Natural killer cell (primary cell): ENCODE measurements around the gene NFKBIB. TPM values are rescaled to one million over a fixed set of nuclear protein-coding genes. Genes with fewer than 3 reads are reported as not detected.

Experiments used
- ATAC-seq, 3 donors: fragments of 150-1000 bp in 2 of 3; fragments of 200-7000 bp in 1 of 3; cut with Tn5 transposase; 1 replicate in 1 of 3; 2 replicates in 2 of 3; pipeline ENCODE4 v1.10.0; 2021; ENCODE audit warnings: mild to moderate bottlenecking in 2 of 3, moderate library complexity in 2 of 3
- DNase-seq, 2 donors: peaks; one replicate each; pipeline versions ENCODE4 v3.0.0 to v3.0.0-alpha.2; 2013 to 2021; ENCODE audit warnings: mixed read lengths in 1 of 2
- H3K27ac ChIP-seq: one replicate; pipeline ENCODE4 v1.5.1; 2013; ENCODE audit warnings: mild to moderate bottlenecking, low read length
- H3K27me3 ChIP-seq: one replicate; pipeline ENCODE4 v1.6.1; 2013; ENCODE audit warnings: low read length; ENCODE audit not compliant: control insufficient read depth, insufficient read depth
- H3K36me3 ChIP-seq: one replicate; pipeline ENCODE4 v1.6.1; 2013; ENCODE audit warnings: low read length; ENCODE audit not compliant: control insufficient read depth, insufficient read depth
- H3K4me1 ChIP-seq: one replicate; pipeline ENCODE4 v1.6.1; 2013; ENCODE audit warnings: low read length; ENCODE audit not compliant: control insufficient read depth, insufficient read depth
- H3K4me3 ChIP-seq: one replicate; pipeline ENCODE4 v1.5.1; 2013; ENCODE audit warnings: low read length
- H3K9me3 ChIP-seq: one replicate; pipeline ENCODE4 v1.6.1; 2013; ENCODE audit warnings: low read length; ENCODE audit not compliant: control insufficient read depth, insufficient read depth
- H3K27ac Mint-ChIP-seq, 2 donors: one replicate each; pipeline ENCODE4 v1.8.0; 2022; ENCODE audit warnings: mild to moderate bottlenecking in 2 of 2, mixed read lengths in 2 of 2, moderate library complexity in 1 of 2
- H3K27me3 Mint-ChIP-seq, 2 donors: one replicate each; pipeline ENCODE4 v1.8.0; 2022; ENCODE audit warnings: low read depth in 2 of 2, mixed read lengths in 2 of 2
- H3K36me3 Mint-ChIP-seq: one replicate; pipeline ENCODE4 v1.8.0; 2022; ENCODE audit warnings: mixed read lengths
- H3K4me1 Mint-ChIP-seq, 2 donors: one replicate each; pipeline ENCODE4 v1.8.0; 2022; ENCODE audit warnings: mixed read lengths in 2 of 2
- H3K4me3 Mint-ChIP-seq: one replicate; pipeline ENCODE4 v1.8.0; 2022; ENCODE audit warnings: mild to moderate bottlenecking, moderate library complexity, mixed read lengths
- H3K9me3 Mint-ChIP-seq, 2 donors: one replicate each; pipeline ENCODE4 v1.8.0; 2022; ENCODE audit warnings: mixed read lengths in 2 of 2
- WGBS: methylation state at CpG from one replicate; pipeline ENCODE4 v1.1.7; 2013; ENCODE audit warnings: missing lambda C conversion rate; ENCODE audit not compliant: insufficient coverage; 5-methylcytosine and 5-hydroxymethylcytosine counted together
- intact Hi-C: fragments of 100-400 bp; cut with micrococcal nuclease; formaldehyde crosslinking; loops from one replicate; pipeline ENCODE4 v1.14.2; 2022
- total RNA-seq, 4 donors: library from RNA; stranded (reverse); fragments of 120-200 nt in 1 of 4; gene quantifications; one replicate each; pipeline versions ENCODE4 v1.2.3 to v1.2.4, GENCODE V29; 2013 to 2022
- TF ChIP-seq, protein P1 (sequence below): fragments of 200-600 bp; IDR thresholded peaks from one replicate; pipeline ENCODE4 v1.8.0; 2022; ENCODE audit warnings: antibody characterized with exemption

Gene NFKBIB
- total RNA-seq, 3 donors from 2014 or later (not counting 1 experiment from before 2014, with no cell fraction given) = 78.0 to 125 (median 118) TPM

DNA sequence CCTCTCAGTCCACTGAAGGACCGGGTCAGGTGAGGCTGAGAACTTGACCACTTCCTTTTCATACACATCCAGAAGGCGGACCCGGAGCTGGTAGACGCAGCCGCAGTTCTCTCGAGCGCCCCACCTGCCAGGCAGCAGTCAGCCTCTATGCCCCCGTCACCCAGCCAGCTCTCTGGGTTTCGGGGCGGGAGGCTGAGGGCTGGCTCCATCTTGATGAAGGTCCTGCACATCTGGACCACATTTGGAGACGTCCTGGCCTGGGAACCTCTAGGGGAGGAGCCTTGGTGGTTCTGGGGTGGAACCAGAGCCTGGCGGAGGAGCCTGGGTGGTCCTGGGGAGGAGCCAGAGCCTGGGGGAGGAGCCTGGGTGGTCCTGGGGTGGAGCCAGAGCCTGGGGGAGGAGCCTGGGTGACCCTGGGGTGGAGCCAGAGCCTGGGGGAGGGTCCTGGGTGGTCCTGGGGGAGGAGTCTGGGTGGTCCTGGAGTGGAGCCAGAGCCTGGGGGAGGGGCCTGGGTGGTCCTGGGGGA is 45.3 kb downstream of the NFKBIB start:
- Histone ChIP-seq H3K27me3 (no peaks in the 10 kb centered on the region), H3K4me1 (peaks cover 7% of the 10 kb centered on the region), H3K4me3 (no peak overlapping the region), H3K27ac (no peak overlapping the region), H3K9me3 (no peaks in the 10 kb centered on the region), H3K36me3 (no peaks in the 10 kb centered on the region)
- H3K36me3 Mint-ChIP-seq = no peaks in the 10 kb centered on the region
- H3K4me3 Mint-ChIP-seq = no peak overlapping the region
- H3K27me3 Mint-ChIP-seq = peaks cover 10 to 13% of the 10 kb centered on the region in 2 donors
- TF ChIP-seq, protein P1, sequence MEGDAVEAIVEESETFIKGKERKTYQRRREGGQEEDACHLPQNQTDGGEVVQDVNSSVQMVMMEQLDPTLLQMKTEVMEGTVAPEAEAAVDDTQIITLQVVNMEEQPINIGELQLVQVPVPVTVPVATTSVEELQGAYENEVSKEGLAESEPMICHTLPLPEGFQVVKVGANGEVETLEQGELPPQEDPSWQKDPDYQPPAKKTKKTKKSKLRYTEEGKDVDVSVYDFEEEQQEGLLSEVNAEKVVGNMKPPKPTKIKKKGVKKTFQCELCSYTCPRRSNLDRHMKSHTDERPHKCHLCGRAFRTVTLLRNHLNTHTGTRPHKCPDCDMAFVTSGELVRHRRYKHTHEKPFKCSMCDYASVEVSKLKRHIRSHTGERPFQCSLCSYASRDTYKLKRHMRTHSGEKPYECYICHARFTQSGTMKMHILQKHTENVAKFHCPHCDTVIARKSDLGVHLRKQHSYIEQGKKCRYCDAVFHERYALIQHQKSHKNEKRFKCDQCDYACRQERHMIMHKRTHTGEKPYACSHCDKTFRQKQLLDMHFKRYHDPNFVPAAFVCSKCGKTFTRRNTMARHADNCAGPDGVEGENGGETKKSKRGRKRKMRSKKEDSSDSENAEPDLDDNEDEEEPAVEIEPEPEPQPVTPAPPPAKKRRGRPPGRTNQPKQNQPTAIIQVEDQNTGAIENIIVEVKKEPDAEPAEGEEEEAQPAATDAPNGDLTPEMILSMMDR = no peak
- no peak for DNase-seq
- H3K9me3 Mint-ChIP-seq = no peaks in the 10 kb centered on the region
- no peak overlapping the region for H3K27ac Mint-ChIP-seq
- 94% methylated on average over 11 of the region's 12 CpGs for WGBS
- H3K4me1 Mint-ChIP-seq = peaks cover 0 to 7% of the 10 kb centered on the region in 2 donors
- intact Hi-C loops = no loop called here
- ATAC-seq = no peak

DNA sequence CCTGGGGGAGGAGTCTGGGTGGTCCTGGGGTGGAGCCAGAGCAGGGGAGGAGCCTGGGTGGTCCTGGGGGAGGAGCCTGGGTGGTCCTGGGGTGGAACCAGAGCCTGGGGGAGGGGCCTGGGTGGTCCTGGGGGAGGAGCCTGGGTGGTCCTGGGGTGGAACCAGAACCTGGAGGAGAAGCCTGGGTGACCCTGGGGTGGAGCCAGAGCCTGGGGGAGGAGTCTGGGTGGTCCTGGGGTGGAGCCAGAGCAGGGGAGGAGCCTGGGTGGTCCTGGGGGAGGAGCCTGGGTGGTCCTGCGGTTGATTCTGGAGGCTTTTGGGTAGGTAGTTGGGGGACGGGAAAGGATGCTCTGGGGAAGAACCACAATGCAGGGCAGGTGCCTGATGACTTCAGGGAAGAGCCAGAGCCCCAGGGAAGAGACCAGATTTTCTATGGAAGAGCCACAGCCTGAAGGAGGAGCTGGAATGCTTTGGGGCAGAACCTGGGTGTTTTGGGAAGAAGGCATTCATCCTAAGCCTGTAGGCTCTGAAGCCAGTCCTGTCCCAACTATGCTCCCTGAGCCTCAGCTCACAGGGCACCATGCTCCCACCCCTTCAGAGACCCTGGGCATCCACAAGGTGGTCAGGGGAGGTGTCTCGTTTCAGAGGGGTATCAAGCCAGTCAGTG is 45.9 kb downstream of the NFKBIB start:
- no peaks in the 10 kb centered on the region for H3K36me3 Mint-ChIP-seq
- TF ChIP-seq, protein P1 = no peak
- 85% methylated on average over 3 of the region's 3 CpGs for WGBS

DNA sequence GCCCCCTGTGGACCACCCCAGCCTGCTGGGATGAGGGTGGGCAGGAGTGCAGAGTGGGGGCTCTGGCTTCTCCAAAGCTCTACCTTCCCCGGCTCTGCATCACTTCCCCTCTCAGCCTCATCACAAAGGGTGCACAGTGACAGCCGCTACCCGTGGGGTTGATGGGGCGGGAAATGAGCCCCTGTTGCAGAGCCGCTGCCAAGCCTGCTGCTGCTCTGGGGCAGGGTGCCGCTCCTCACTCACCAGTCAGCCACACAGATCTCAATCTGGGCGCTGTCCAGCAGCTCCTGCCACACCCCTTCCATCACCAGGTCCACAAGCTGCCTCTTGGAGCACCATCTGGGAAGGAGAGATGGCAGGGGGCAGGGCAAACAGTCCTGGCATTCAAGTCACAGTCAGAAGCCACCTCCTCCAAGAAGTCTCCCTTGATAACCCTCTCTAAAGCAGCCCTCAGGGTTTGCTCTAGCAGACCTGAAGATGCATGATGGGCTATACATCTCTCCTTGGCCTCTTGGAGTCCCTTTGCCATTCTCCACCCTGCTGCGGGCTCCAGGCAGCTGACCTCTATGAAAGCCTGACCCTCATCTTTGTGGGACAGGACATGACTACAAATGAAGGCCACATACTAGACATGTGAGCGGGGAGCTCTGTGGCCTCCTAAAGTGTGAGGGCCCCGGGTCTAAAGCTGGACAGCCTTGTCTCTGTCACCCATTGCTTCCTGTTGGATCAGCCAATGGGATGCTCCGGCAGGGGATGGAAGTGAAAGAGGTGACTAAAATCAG is 46.7 kb downstream of the NFKBIB start:
- Histone ChIP-seq H3K9me3 (no peaks in the 10 kb centered on the region), H3K4me1 (peaks cover 12% of the 10 kb centered on the region), H3K27ac (no peak overlapping the region), H3K4me3 (no peak overlapping the region), H3K27me3 (peaks cover 2% of the 10 kb centered on the region), H3K36me3 (no peaks in the 10 kb centered on the region)
- H3K4me1 Mint-ChIP-seq = peaks cover 0 to 13% of the 10 kb centered on the region in 2 donors
- H3K27me3 Mint-ChIP-seq = peaks cover 0 to 5% of the 10 kb centered on the region in 2 donors
- H3K4me3 Mint-ChIP-seq = no peak overlapping the region
- DNase-seq (no peak), ATAC-seq (no peak)
- TF ChIP-seq, protein P1 = no peak
- H3K9me3 Mint-ChIP-seq = no peaks in the 10 kb centered on the region
- 75% methylated on average over 11 of the region's 11 CpGs for WGBS
- no peaks in the 10 kb centered on the region for H3K36me3 Mint-ChIP-seq
- intact Hi-C loops = no loop called here
- H3K27ac Mint-ChIP-seq = no peak overlapping the region

More for the DNA sequence above, 45.9 kb downstream of the NFKBIB start:
- H3K36me3 ChIP-seq = no peaks in the 10 kb centered on the region
- intact Hi-C loops = no loop called here
- H3K27ac ChIP-seq = no peak overlapping the region
- H3K4me3 Mint-ChIP-seq = no peak overlapping the region
- peaks cover 0 to 13% of the 10 kb centered on the region in 2 donors for H3K4me1 Mint-ChIP-seq
- ATAC-seq = no peak
- H3K9me3 ChIP-seq = no peaks in the 10 kb centered on the region
- no peaks in the 10 kb centered on the region for H3K9me3 Mint-ChIP-seq
- peaks cover 12% of the 10 kb centered on the region for H3K4me1 ChIP-seq
- peaks cover 7 to 10% of the 10 kb centered on the region in 2 donors for H3K27me3 Mint-ChIP-seq
- peaks cover 2% of the 10 kb centered on the region for H3K27me3 ChIP-seq
- no peak overlapping the region for H3K27ac Mint-ChIP-seq
- H3K4me3 ChIP-seq = no peak overlapping the region
- DNase-seq = no peak
